RWPE1 (cell line): ENCODE results near the gene NMNAT2.
"Not testable (repeated sequence)": the region's sequence is repeated elsewhere in the genome, so short reads cannot be mapped to it uniquely, and the experiment has no call there.

Experiments used
- CTCF ChIA-PET: fragments of 350-600 bp; sonication (Branson Sonifier 250); formaldehyde crosslinking; extraction: SDS; loops from one replicate; lab custom pipeline; 2021; lab: Yijun Ruan, JAX
- POLR2A ChIA-PET: fragments of 400-600 bp; formaldehyde crosslinking; extraction: SDS; loops from one replicate; lab custom pipeline; 2020; ENCODE audit warnings: antibody characterized with exemption; ENCODE audit not compliant: low non-redundant PET; lab: Yijun Ruan, JAX
- DNase-seq: peaks from one replicate; pipeline ENCODE4 v3.0.0; 2012; ENCODE audit warnings: low spot score
- H3K27ac ChIP-seq: fragments of 450-650 bp; 2 replicates; pipeline ENCODE4 v1.5.1; 2017
- TF ChIP-seq, protein P1 (sequence below): fragments of 450-650 bp; conservative IDR thresholded peaks from 2 replicates; pipeline ENCODE4 v1.5.1; 2017; ENCODE audit warnings: low read depth, mild to moderate bottlenecking

Gene NMNAT2

GRCh38 chr1:183277821-183278738 is 140.1 kb downstream of the NMNAT2 start:
- TF ChIP-seq, protein P1, sequence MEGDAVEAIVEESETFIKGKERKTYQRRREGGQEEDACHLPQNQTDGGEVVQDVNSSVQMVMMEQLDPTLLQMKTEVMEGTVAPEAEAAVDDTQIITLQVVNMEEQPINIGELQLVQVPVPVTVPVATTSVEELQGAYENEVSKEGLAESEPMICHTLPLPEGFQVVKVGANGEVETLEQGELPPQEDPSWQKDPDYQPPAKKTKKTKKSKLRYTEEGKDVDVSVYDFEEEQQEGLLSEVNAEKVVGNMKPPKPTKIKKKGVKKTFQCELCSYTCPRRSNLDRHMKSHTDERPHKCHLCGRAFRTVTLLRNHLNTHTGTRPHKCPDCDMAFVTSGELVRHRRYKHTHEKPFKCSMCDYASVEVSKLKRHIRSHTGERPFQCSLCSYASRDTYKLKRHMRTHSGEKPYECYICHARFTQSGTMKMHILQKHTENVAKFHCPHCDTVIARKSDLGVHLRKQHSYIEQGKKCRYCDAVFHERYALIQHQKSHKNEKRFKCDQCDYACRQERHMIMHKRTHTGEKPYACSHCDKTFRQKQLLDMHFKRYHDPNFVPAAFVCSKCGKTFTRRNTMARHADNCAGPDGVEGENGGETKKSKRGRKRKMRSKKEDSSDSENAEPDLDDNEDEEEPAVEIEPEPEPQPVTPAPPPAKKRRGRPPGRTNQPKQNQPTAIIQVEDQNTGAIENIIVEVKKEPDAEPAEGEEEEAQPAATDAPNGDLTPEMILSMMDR = no peak
- ChIA-PET CTCF (interaction anchor here (0.8 kb wide), 2 partner anchors 9 to 239 kb away, joined by 3 to 5 read pairs; no protein-coding TSS in a partner anchor), POLR2A (interaction anchor here (1.5 kb wide), 1 partner anchor 10 kb away, joined by 4 read pairs; no protein-coding TSS in a partner anchor)
- DNase-seq = no peak
- H3K27ac ChIP-seq = peak overlapping the region; percentile 94

GRCh38 chr1:183276386-183277080 is 141.6 kb downstream of the NMNAT2 start:
- no peak for DNase-seq
- TF ChIP-seq, protein P1 = no peak
- ChIA-PET CTCF (interaction anchor here (0.9 kb wide), 1 partner anchor 181 kb away, joined by 3 read pairs; no protein-coding TSS in a partner anchor), POLR2A (no interaction called here)
- no peak overlapping the region for H3K27ac ChIP-seq

DNA sequence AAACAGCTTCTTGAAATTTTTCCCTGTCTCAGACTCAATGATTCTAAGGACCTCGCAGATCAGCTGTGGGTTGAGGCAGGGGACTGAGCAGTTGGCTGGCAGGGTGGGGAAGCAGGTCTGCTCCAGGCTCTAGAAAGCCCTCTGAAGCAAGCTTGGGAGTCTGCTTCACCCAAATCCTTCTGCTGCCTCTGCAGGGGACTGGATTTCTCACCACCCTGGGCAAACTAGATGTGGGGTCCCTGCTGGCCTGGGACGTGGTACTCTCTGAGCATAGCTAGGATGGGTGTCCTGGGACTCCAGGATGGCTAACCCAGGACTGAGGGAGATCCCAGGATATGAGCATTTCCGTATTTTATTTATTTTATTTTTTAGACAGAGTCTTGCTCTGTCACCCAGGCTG is 142.9 kb downstream of the NMNAT2 start:
- TF ChIP-seq, protein P1 = no peak
- CTCF ChIA-PET = interaction anchor here (0.6 to 0.7 kb wide), 3 partner anchors 10 to 313 kb away, joined by 3 to 4 read pairs (median 3); no protein-coding TSS in a partner anchor
- no peak overlapping the region for H3K27ac ChIP-seq
- DNase-seq = no peak
- POLR2A ChIA-PET = no interaction called here

DNA sequence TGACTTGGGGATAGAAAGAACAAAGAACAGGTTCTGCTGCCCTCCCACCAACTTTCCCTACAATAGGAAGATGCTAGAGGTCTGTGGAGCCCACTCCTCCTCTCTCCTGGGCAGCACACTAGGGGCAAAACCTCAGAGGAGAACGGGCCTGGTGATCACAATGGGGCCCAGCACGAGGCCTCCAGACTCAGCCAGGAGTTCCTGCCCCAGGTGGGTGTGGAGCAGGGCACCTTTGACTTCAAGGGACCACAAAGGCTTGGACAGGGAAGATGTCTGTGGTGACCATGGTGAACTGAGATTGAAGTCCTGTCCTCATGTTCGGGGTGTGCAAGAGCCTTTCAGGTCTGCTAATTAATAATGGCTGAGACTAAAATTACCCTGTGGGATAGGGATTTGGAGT is 143.3 kb downstream of the NMNAT2 start:
- ChIA-PET POLR2A (no interaction called here), CTCF (interaction anchor here (0.7 kb wide), 1 partner anchor 312 kb away, joined by 3 read pairs; no protein-coding TSS in a partner anchor)
- no peak overlapping the region for H3K27ac ChIP-seq
- no peak for DNase-seq
- TF ChIP-seq, protein P1 = no peak

DNA sequence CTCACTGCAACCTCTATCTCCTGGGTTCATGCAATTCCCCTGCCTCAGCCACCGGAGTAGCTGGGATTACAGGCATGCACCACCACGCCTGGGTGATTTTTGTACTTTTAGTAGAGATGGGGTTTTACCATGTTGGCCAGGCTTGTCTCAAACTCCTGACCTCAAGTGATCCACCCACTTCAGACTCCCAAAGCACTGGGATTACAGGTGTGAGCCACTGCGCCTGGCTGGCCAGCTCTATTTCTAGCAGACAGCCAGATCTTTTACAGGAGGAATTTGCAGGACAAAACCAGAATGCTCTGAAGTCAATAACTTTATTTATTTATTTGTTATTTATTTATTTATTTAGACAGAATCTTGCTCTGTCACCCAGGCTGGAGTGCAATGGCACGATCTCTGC is 144.2 kb downstream of the NMNAT2 start:
- DNase-seq, POLR2A ChIA-PET: not testable (repeated sequence)
- peak overlapping the region; percentile 32; the same call in 1 of the 2 replicates for H3K27ac ChIP-seq
- CTCF ChIA-PET = interaction anchor here (0.9 kb wide), 1 partner anchor 39 kb away, joined by 3 read pairs; no protein-coding TSS in a partner anchor

GRCh38 chr1:183273300-183273699 is 144.9 kb downstream of the NMNAT2 start:
- POLR2A ChIA-PET = no interaction called here
- peak; percentile 44 for DNase-seq
- CTCF ChIA-PET = interaction anchor here (0.9 to 1.1 kb wide), 2 partner anchors 38 to 349 kb away, joined by 3 to 4 read pairs; no protein-coding TSS in a partner anchor

More at GRCh38 chr1:183273300-183273699, 144.9 kb downstream of the NMNAT2 start:
- no peak overlapping the region for H3K27ac ChIP-seq
- TF ChIP-seq, protein P1 = no peak
